ENCODE data around the gene LAMC3.
"Not testable (repeated sequence)": the region's sequence is repeated elsewhere in the genome, so short reads cannot be mapped to it uniquely, and the experiment has no call there.

LAMC3 gene

GRCh38 chr9:131101207-131101964, 92.4 kb downstream of the LAMC3 start:
- DNase-seq, result no peak

GRCh38 chr9:131103024-131103423, 94.0 kb downstream of the LAMC3 start:
- DNase-seq, result no peak

- DNase-seq, result no peak
Measured at GRCh38 chr9:131103535-131103934, 94.6 kb downstream of the LAMC3 start.

- DNase-seq, result no peak
Measured at GRCh38 chr9:131104016-131104740, 95.2 kb downstream of the LAMC3 start.

GRCh38 chr9:131105952-131106351, 97.0 kb downstream of the LAMC3 start:
- DNase-seq, result no peak

- no peak for DNase-seq
Measured at GRCh38 chr9:131107760-131108159, 98.8 kb downstream of the LAMC3 start.

- no peak for DNase-seq
Measured at GRCh38 chr9:131111186-131111853, 102.3 kb downstream of the LAMC3 start.

GRCh38 chr9:131111854-131112311, 102.9 kb downstream of the LAMC3 start:
- DNase-seq, result no peak

- no peak for DNase-seq
Measured at GRCh38 chr9:131112374-131113154, 103.6 kb downstream of the LAMC3 start.

GRCh38 chr9:131113655-131114054, 104.7 kb downstream of the LAMC3 start:
- DNase-seq, result no peak

- DNase-seq, result no peak
Measured at GRCh38 chr9:131114084-131114535, 105.1 kb downstream of the LAMC3 start.

- not testable (repeated sequence) for DNase-seq
Measured at GRCh38 chr9:131115360-131115742, 106.4 kb downstream of the LAMC3 start.

GRCh38 chr9:131116281-131117120, 107.5 kb downstream of the LAMC3 start:
- no peak for DNase-seq

GRCh38 chr9:131117121-131117761, 108.3 kb downstream of the LAMC3 start:
- DNase-seq, result no peak

GRCh38 chr9:131117762-131118145, 108.8 kb downstream of the LAMC3 start:
- no peak for DNase-seq

- DNase-seq, result no peak
Measured at GRCh38 chr9:131119600-131119999, 110.6 kb downstream of the LAMC3 start.

GRCh38 chr9:131120620-131121228, 111.8 kb downstream of the LAMC3 start:
- DNase-seq, result no peak

- DNase-seq, result no peak
Measured at GRCh38 chr9:131121346-131121745, 112.4 kb downstream of the LAMC3 start.

GRCh38 chr9:131122158-131122557, 113.2 kb downstream of the LAMC3 start:
- DNase-seq, result no peak

GRCh38 chr9:131125038-131125287, 116.0 kb downstream of the LAMC3 start:
- no peak for DNase-seq
